HepG2 (cell line): ENCODE data around the gene DUOXA2. TPM values are rescaled to one million over a fixed set of nuclear protein-coding genes. Genes with fewer than 3 reads are reported as not detected.

ENCODE experiments used
- CSRNP1 ChIP-seq: sonication (generic); formaldehyde crosslinking; IDR thresholded peaks from 2 replicates; pipeline ENCODE4 v1.8.1; 2023; ENCODE audit warnings: mild to moderate bottlenecking, missing genetic modification reagents
- FOXP1 ChIP-seq, 2 experiments: fragments of 450-650 bp in 1 of 2; IDR thresholded peaks; 2 replicates each; pipeline ENCODE4 v1.6.1; 2017 to 2018; ENCODE audit warnings: antibody characterized with exemption in 1 of 2
- GATAD2A ChIP-seq: IDR thresholded peaks from 2 replicates; pipeline ENCODE4 v1.6.1; 2016
- GTF3A ChIP-seq: sonication (generic); formaldehyde crosslinking; conservative IDR thresholded peaks from 2 replicates; pipeline ENCODE4 v1.4.0; 2020; ENCODE audit warnings: mild to moderate bottlenecking, missing genetic modification reagents
- HMGXB3 ChIP-seq: sonication (generic); formaldehyde crosslinking; IDR thresholded peaks from 2 replicates; pipeline ENCODE4 v1.4.0; 2020; ENCODE audit warnings: missing genetic modification reagents, borderline replicate concordance
- IRF9 ChIP-seq: sonication (generic); formaldehyde crosslinking; IDR thresholded peaks from 2 replicates; pipeline ENCODE4 v1.8.0; 2022; ENCODE audit warnings: missing genetic modification reagents, mild to moderate bottlenecking, borderline replicate concordance
- MBNL3 ChIP-seq: fragments of 250-450 bp; sonication (Bioruptor Pico); conservative IDR thresholded peaks from 2 replicates; pipeline ENCODE4 v1.8.0; 2022; ENCODE audit warnings: mild to moderate bottlenecking, inconsistent platforms
- NR2F2 ChIP-seq: IDR thresholded peaks from 2 replicates; pipeline ENCODE4 v1.6.1; 2012; ENCODE audit warnings: low read depth, inconsistent platforms, borderline replicate concordance
- SMC3 ChIP-seq: IDR thresholded peaks from 2 replicates; pipeline ENCODE4 v1.6.1; 2011; ENCODE audit warnings: low read length, improper control_type of control experiment
- ZMAT3 ChIP-seq: sonication (generic); formaldehyde crosslinking; conservative IDR thresholded peaks from 2 replicates; pipeline ENCODE4 v1.7.0; 2021; ENCODE audit warnings: missing genetic modification reagents
- ZNF20 ChIP-seq: sonication (generic); formaldehyde crosslinking; IDR thresholded peaks from 2 replicates; pipeline ENCODE4 v1.4.0; 2020; ENCODE audit warnings: mild to moderate bottlenecking, moderate library complexity, missing genetic modification reagents
- ZNF318 ChIP-seq: sonication (generic); formaldehyde crosslinking; IDR thresholded peaks from 2 replicates; pipeline ENCODE4 v1.4.0; 2020; ENCODE audit warnings: mild to moderate bottlenecking, missing genetic modification reagents
- ZNF891 ChIP-seq: sonication (generic); formaldehyde crosslinking; IDR thresholded peaks from 2 replicates; pipeline ENCODE4 v1.5.0; 2020; ENCODE audit warnings: mild to moderate bottlenecking, missing genetic modification reagents
- ZSCAN12 ChIP-seq: sonication (generic); formaldehyde crosslinking; IDR thresholded peaks from 2 replicates; pipeline ENCODE4 v1.9.0; 2021; ENCODE audit warnings: mild to moderate bottlenecking, missing genetic modification reagents
- polyA plus RNA-seq, 8 experiments: library from polyadenylated mRNA; depleted of rRNA in 3 of 8; stranded (reverse) in 7 of 8; unstranded in 1 of 8; fragments of >200 nt; fragmentation: Illumina TruSeq in 4 of 8; extraction: Trizol in 4 of 8; gene quantifications; 2 replicates each; pipeline versions ENCODE4 v1.2.1 to v1.2.3, GENCODE V29; 2011 to 2016; ENCODE audit warnings: low read depth in 4 of 8, missing spikeins in 1 of 8, mixed read lengths in 1 of 8; ENCODE audit not compliant: insufficient read depth in 1 of 8
- total RNA-seq, 5 experiments: library from RNA; depleted of rRNA; stranded (reverse); fragments of >200 nt; fragmentation: Illumina TruSeq; extraction: Trizol; gene quantifications; 2 replicates each; pipeline ENCODE4 v1.2.3, GENCODE V29; 2016; ENCODE audit warnings: low read depth in 1 of 5

Gene DUOXA2
- total and polyA plus RNA-seq, 2 of the 13 experiments (the other 11 are each of a cell fraction or from before 2014, with no cell fraction given) = 0.32 TPM; not detected in 1

GRCh38 chr15:45162771-45163507 lies 48.8 kb downstream of the DUOXA2 start (continued):
- no peak for TF ChIP-seq ZNF318 (CRISPR knock-in tag)
- TF ChIP-seq ZSCAN12 = no peak
- TF ChIP-seq ZNF891 (CRISPR knock-in tag) = no peak
- no peak for TF ChIP-seq IRF9 (CRISPR knock-in tag)
- no peak for TF ChIP-seq CSRNP1
- TF ChIP-seq FOXP1 (IDR thresholded peaks at IDR 0.05) = no peak
- TF ChIP-seq FOXP1 (CRISPR knock-in tag; IDR thresholded peaks at IDR 0.05) = no peak
- no peak for TF ChIP-seq MBNL3
- no peak for TF ChIP-seq ZNF20 (CRISPR knock-in tag)
- TF ChIP-seq GTF3A (CRISPR knock-in tag) = no peak
- no peak for TF ChIP-seq HMGXB3
- TF ChIP-seq NR2F2 = no peak
- peak; percentile 69 for TF ChIP-seq SMC3
- peak; percentile 24; the same call in 1 of the 2 replicates for TF ChIP-seq GATAD2A (CRISPR knock-in tag)
- no peak for TF ChIP-seq ZMAT3 (CRISPR knock-in tag)
